HFF-Myc (cell line): ENCODE measurements around the gene ACTL6B.
A peak's percentile ranks its signal among the peaks of the same experiment; 100 is the strongest.
"Not testable (repeated sequence)": the region's sequence is repeated elsewhere in the genome, so short reads cannot be mapped to it uniquely, and the experiment has no call there.

Experiments used
- DNase-seq: peaks from one replicate; pipeline ENCODE4 v3.0.0-alpha.2; 2011; ENCODE audit warnings: low read depth; ENCODE audit errors: extremely low read depth
- H3K4me3 ChIP-seq: replicated peaks from 2 replicates; pipeline ENCODE4 v1.5.1; 2011; ENCODE audit warnings: low read depth, mild to moderate bottlenecking, control low read depth, low read length
- TF ChIP-seq, protein P1 (sequence below): IDR thresholded peaks from 2 replicates; pipeline ENCODE4 v1.5.1; 2012; ENCODE audit warnings: mild to moderate bottlenecking, low read depth, low read length, control low read depth; ENCODE audit errors: missing control alignments

The ACTL6B gene

DNA sequence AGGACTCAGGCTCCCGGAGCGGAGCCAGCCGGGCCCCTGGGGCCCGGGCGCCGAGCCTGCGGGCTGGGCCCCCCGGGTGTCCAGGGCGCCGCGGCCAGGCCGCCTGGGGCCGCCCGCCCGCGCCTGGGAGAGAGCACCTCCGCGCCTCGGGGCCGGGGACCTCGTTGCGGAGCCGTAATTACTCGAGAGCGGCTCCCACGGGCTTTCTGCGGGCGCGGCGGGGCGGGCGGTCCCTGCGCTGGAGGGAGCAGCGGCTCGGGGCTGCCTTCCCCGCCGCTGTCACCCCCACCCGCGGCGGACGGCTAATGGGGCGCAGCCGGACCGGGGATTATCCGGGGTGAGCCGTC lies 18.8 kb upstream of the ACTL6B start:
- H3K4me3 ChIP-seq: peak overlapping the region; percentile 86
- no peak for DNase-seq
- TF ChIP-seq, protein P1, sequence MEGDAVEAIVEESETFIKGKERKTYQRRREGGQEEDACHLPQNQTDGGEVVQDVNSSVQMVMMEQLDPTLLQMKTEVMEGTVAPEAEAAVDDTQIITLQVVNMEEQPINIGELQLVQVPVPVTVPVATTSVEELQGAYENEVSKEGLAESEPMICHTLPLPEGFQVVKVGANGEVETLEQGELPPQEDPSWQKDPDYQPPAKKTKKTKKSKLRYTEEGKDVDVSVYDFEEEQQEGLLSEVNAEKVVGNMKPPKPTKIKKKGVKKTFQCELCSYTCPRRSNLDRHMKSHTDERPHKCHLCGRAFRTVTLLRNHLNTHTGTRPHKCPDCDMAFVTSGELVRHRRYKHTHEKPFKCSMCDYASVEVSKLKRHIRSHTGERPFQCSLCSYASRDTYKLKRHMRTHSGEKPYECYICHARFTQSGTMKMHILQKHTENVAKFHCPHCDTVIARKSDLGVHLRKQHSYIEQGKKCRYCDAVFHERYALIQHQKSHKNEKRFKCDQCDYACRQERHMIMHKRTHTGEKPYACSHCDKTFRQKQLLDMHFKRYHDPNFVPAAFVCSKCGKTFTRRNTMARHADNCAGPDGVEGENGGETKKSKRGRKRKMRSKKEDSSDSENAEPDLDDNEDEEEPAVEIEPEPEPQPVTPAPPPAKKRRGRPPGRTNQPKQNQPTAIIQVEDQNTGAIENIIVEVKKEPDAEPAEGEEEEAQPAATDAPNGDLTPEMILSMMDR: no peak

DNA sequence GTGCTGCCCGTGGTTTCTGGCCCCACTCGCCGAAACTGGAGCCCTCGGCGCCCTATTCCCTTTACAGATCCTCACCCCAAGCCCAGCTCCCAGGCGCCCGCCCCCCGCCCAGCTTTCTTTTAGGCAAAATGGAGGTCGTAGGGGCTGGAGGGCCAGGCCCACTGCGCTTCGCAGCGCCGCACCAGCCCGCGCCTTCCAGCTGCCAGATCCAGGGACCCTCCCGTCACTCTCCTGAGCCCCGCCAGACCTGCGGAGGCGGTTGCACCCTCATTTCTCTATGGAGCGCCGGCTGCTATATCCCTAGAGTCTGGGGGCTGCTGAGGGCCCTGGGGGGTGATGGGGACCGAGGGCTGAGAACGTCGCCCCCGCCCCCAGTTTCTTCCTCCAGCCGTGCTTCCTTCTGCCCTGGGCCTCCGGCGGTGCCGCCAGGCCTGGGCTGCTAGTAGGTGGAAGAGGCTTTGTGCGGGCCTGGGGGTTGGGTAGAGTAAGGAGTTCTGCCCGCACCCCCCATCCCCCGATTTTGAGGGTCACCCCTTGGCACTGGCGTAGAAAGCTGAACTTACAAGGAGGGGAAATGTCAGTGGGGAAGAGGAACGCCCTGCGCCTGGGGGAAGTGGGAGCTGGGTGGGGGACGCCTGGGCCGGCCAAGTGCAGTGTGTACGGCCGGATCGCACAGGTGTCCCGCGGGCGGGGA lies 18.3 kb upstream of the ACTL6B start:
- DNase-seq: no peak
- H3K4me3 ChIP-seq: peak overlapping the region; percentile 86
- TF ChIP-seq, protein P1: no peak

DNA sequence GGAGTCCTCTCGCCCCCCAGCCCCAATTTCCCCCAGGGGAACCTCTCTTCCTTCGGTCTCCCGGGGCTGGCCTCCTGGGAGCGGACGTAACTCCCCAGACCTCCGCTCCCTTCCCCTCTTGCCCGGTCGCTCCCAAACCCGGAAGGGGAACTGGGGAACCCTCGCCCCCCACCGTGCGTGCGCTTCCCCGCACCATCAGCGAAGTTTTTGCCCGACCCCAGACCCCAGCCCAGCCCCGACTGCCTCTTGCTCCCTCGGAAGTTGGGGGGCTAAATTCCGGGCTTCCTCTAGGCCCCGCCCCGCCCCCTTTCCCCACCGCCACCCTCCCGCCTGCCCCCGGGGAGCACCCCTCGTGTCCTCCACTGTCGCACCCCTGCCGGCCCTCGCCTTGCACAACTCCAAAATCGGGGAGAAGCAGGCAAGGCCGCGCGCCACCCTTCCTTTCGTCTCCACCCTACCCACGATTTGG lies 17.7 kb upstream of the ACTL6B start:
- H3K4me3 ChIP-seq: peak overlapping the region; percentile 86
- TF ChIP-seq, protein P1: no peak
- no peak for DNase-seq

DNA sequence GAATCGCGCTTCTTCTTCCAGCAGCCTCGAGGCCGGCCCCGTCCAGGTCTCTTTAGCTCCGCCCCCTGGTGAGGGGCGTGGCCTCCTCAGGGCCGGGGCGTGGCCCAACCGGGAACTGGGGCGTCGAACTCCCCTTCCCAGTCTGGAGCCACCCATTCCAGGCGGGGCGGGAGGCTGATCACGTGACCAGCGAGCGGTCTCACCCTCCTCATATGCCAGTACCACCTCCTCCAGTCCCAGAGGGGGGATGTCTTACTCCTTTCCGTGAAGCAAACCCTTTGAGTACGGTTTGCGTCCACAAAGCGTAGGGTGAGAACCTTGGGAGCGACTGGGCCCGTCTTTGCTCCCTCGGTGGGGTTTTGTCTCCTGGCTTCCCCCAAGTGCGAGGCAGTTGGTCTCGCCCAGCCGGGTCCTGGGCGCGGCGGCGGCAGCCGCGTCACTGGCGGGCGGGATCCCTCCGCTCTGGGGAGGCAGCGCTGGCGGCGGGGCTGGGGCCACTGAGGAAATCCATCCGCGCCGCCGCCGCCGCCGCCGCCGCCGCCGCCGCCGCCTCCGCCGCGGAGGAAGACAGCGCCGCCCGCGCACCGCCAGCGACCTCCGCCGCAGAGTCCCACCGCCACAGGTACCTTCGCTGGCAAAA lies 17.2 kb upstream of the ACTL6B start, which contains the start of gene GNB2:
Gene GNB2 (plus strand): TSS at position 439 of the 640 bp plus-strand sequence. CDS start 2,526 bp downstream, outside the sequence.
- TF ChIP-seq, protein P1: no peak
- H3K4me3 ChIP-seq: peak within 1 kb of the TSS; percentile 86
- DNase-seq: peak; percentile 96

DNA sequence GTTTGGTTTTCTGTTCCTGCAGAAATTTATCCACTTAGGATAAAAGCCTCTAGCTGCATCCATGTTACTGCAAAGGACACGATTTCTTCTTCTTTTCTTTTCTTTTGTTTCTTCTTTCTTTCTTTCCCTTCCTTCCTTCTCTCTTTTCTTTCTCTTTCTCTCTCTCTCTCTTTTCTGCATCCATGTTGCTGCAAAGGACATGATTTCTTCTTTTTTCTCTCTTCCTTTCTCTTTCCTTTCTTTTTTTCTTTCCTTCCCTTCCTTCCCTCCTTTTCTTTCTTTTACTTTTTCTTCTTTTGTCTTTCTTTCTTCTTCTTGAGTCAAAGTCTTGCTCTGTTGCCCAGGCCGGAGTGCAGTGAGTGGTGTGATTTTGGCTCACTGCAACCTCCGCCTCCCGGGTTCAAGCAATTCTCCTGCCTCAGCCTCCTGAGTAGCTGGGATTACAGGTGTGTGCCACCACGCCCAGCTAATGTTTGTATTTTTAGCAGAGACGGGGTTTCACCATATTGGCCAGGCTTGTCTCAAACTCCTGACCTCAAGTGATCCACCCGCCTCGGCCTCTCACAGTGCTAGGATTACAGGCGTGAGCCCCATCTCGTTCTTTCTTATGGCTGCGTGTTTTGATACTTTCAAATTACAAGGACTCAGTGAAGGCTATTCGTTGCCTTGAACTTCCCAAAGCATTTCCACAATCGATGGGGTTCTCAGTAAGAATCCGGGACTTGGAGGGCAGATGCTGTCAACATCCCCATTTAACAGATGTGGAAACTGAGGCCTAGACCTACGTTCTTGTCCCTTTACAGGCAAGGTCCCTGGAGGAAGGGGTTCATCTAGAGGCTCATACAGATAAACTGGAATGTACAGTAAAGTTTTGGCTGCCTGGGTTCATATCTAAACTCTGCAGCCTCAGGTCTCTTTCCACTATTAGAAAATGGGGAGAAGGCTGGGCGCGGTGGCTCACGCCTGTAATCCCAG lies 15.4 kb upstream of the ACTL6B start:
- H3K4me3 ChIP-seq: no peak overlapping the region
- no peak for DNase-seq

DNA sequence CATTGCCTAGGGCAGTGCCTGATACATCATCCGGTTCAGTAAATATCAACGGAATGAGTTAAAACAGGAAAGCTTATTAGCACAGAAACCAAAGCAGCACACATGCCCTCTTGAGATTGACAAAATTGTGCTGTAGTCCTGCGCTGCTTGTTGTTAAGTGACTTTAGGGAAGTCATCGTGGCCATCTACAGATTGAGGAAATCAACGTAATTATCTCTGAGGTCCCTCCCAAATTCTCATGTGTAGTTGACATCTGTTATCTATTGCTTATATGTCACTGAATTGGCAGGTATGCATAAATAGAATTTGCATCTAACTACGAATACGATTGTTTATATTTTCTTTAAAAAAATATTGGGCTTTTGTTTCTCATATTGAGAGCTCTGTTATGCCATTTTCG lies 13.8 kb upstream of the ACTL6B start:
- no peak overlapping the region for H3K4me3 ChIP-seq
- TF ChIP-seq, protein P1: no peak
- no peak for DNase-seq

More for the DNA sequence above, 15.4 kb upstream of the ACTL6B start:
- TF ChIP-seq, protein P1: no peak

DNA sequence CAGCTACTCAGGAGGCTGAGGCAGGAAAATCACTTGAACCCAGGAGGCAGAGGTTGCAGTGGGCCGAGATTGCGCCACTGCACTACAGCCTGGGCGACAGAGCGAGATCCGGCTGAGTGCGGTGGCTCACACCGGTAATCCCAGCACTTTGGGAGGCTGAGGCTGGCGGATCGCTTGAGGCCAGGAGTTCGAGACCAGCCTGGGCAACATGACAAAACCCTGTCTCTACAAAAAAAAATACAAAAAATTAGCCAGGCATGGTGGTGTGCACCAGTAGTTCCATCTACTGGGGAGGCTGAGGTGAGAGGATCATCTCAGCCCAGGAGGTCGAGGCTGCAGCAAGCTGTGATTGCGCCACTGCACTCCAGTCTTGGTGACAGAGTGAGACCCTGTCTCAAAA lies 12.9 kb upstream of the ACTL6B start:
- H3K4me3 ChIP-seq, DNase-seq: not testable (repeated sequence)
